ENCODE measurements around the gene RICTOR. TPM values are rescaled to one million over a fixed set of nuclear protein-coding genes. Genes with fewer than 3 reads are reported as not detected.

The RICTOR gene
- total and polyA plus RNA-seq, 9 of the 15 experiments (the other 6 are each of a cell fraction or from before 2014, with no cell fraction given): 13.9 to 46.6 (median 22.6) TPM

GRCh38 chr5:39074017-39074814, at the start of gene RICTOR (continued):
- TF ChIP-seq ZBTB40 (IDR thresholded peaks at IDR 0.05): no peak
- TF ChIP-seq ZBTB40 (CRISPR knock-in tag; IDR thresholded peaks at IDR 0.05): no peak
- TF ChIP-seq PREB (CRISPR knock-in tag; IDR thresholded peaks at IDR 0.05): 0 out of 2 replicates have a peak, but pooled peaks have one; percentile 8
- TF ChIP-seq MED1 (CRISPR knock-in tag; IDR thresholded peaks at IDR 0.05; ENCODE audit: borderline replicate concordance): no peak
- peak; percentile 91 for TF ChIP-seq TAF9B (IDR thresholded peaks at IDR 0.05; ENCODE audit: partially characterized antibody)
- TF ChIP-seq SMARCB1 (IDR thresholded peaks at IDR 0.05; ENCODE audit: insufficient read length, low read depth): no peak
- no peak for TF ChIP-seq NR2C1 (IDR thresholded peaks at IDR 0.05)
- no peak for TF ChIP-seq NR2C1 (tag; IDR thresholded peaks at IDR 0.05)
- TF ChIP-seq BRD4 (IDR thresholded peaks at IDR 0.05): no peak; the same call in 1 of the 2 replicates
- no peak for TF ChIP-seq CCAR2 (IDR thresholded peaks at IDR 0.05; ENCODE audit: low read depth, low read length)
- TF ChIP-seq, protein P1, sequence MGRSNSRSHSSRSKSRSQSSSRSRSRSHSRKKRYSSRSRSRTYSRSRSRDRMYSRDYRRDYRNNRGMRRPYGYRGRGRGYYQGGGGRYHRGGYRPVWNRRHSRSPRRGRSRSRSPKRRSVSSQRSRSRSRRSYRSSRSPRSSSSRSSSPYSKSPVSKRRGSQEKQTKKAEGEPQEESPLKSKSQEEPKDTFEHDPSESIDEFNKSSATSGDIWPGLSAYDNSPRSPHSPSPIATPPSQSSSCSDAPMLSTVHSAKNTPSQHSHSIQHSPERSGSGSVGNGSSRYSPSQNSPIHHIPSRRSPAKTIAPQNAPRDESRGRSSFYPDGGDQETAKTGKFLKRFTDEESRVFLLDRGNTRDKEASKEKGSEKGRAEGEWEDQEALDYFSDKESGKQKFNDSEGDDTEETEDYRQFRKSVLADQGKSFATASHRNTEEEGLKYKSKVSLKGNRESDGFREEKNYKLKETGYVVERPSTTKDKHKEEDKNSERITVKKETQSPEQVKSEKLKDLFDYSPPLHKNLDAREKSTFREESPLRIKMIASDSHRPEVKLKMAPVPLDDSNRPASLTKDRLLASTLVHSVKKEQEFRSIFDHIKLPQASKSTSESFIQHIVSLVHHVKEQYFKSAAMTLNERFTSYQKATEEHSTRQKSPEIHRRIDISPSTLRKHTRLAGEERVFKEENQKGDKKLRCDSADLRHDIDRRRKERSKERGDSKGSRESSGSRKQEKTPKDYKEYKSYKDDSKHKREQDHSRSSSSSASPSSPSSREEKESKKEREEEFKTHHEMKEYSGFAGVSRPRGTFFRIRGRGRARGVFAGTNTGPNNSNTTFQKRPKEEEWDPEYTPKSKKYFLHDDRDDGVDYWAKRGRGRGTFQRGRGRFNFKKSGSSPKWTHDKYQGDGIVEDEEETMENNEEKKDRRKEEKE (IDR thresholded peaks at IDR 0.05; ENCODE audit: borderline replicate concordance in 1 of 2, control insufficient read depth in 1 of 2, low read depth in 2 of 2, low read length in 1 of 2): no peak
- TF ChIP-seq MBD1 (CRISPR knock-in tag; IDR thresholded peaks at IDR 0.05): no peak
